ENCODE results near the gene ATRIP.

GRCh38 chr3:48459331-48459730 is 12.8 kb downstream of the ATRIP start:
- TF ChIP-seq CTCF (IDR thresholded peaks at IDR 0.05) (no peak), POLR2AphosphoS5 (IDR thresholded peaks at IDR 0.05; ENCODE audit: low read depth, low read length) (no peak), TCF7L2 (IDR thresholded peaks at IDR 0.05; ENCODE audit: low read depth, low read length) (no peak), REST (IDR thresholded peaks at IDR 0.05; ENCODE audit: insufficient read depth in 1 of 2, low read depth in 2 of 2, low read length in 1 of 2) (no peak), SIN3A (IDR thresholded peaks at IDR 0.05; ENCODE audit: borderline replicate concordance, insufficient read depth, low read depth, low read length) (no peak)

All from Panc1 (cell line).